Osteoblast (primary cell): ENCODE data around the gene OAS3. TPM values are rescaled to one million over a fixed set of nuclear protein-coding genes. Genes with fewer than 3 reads are reported as not detected.

Source experiments
- DNase-seq: peaks from one replicate; pipeline ENCODE4 v3.0.0; 2011; ENCODE audit warnings: low spot score, mixed read lengths; ENCODE audit not compliant: insufficient read length; ENCODE audit errors: missing footprints
- H2AFZ ChIP-seq: 2 replicates; pipeline ENCODE4 v1.6.0; 2011; ENCODE audit warnings: mild to moderate bottlenecking, low read length
- H3K27ac ChIP-seq: 2 replicates; pipeline ENCODE4 v1.5.1; 2011; ENCODE audit warnings: mild to moderate bottlenecking, low read depth, low read length, moderate library complexity
- H3K27me3 ChIP-seq: 2 replicates; pipeline ENCODE4 v1.6.0; 2012; ENCODE audit warnings: mild to moderate bottlenecking, control low read depth, inconsistent platforms, low read length, moderate library complexity; ENCODE audit not compliant: insufficient read depth
- H3K36me3 ChIP-seq: 2 replicates; pipeline ENCODE4 v1.5.1; 2011; ENCODE audit warnings: mild to moderate bottlenecking, low read length, control low read depth, moderate library complexity; ENCODE audit not compliant: insufficient read depth
- H3K4me1 ChIP-seq: 2 replicates; pipeline ENCODE4 v1.5.1; 2011; ENCODE audit warnings: mild to moderate bottlenecking, low read length, control low read depth, moderate library complexity; ENCODE audit not compliant: insufficient read depth
- H3K4me2 ChIP-seq: 2 replicates; pipeline ENCODE4 v1.6.0; 2011; ENCODE audit warnings: mild to moderate bottlenecking, low read length; ENCODE audit not compliant: insufficient read depth
- H3K4me3 ChIP-seq: fragments of 200-600 bp; sonication (generic); 3 replicates; pipeline ENCODE4 v1.5.1; 2012; ENCODE audit warnings: mild to moderate bottlenecking, low read length, inconsistent platforms; ENCODE audit not compliant: insufficient read depth
- H3K79me2 ChIP-seq: 2 replicates; pipeline ENCODE4 v1.6.0; 2012; ENCODE audit warnings: mild to moderate bottlenecking, low read length, control low read depth, inconsistent platforms; ENCODE audit not compliant: insufficient read depth
- H3K9me3 ChIP-seq: 2 replicates; pipeline ENCODE4 v1.5.1; 2011; ENCODE audit warnings: low read depth, low read length, control low read depth
- H4K20me1 ChIP-seq: 2 replicates; pipeline ENCODE4 v1.6.0; 2012; ENCODE audit warnings: mild to moderate bottlenecking, low read length, control low read depth; ENCODE audit not compliant: insufficient read depth
- total RNA-seq: library from RNA; depleted of rRNA; stranded (reverse); fragments of >200 nt; gene quantifications from 2 replicates; pipeline ENCODE4 v1.2.3, GENCODE V29; 2012
- TF ChIP-seq, protein P1 (sequence below): IDR thresholded peaks from 2 replicates; pipeline ENCODE4 v1.5.1; 2011; ENCODE audit warnings: mild to moderate bottlenecking, low read depth, low read length, moderate library complexity; ENCODE audit errors: extremely low read depth

The OAS3 gene
- total RNA-seq, 1 donor = 6.9 TPM

DNA sequence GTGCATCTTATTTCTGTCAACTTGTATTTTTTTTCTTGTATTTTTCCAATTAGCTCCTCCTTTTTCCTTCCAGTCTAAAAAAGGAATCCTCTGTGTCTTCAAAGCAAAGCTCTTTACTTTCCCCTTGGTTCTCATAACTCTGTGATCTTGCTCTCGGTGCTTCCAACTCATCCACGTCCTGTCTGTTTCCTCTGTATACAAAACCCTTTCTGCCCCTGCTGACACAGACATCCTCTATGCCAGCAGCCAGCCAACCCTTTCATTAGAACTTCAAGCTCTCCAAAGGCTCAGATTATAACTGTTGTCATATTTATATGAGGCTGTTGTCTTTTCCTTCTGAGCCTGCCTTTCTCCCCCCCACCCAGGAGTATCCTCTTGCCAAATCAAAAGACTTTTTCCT lies 72.4 kb downstream of the OAS3 start:
- Histone ChIP-seq H4K20me1 (no peaks in the 10 kb centered on the region), H3K4me3 (no peak overlapping the region), H3K4me1 (peaks cover 16% of the 10 kb centered on the region), H3K27me3 (no peaks in the 10 kb centered on the region), H3K36me3 (no peaks in the 10 kb centered on the region), H2AFZ (no peak overlapping the region), H3K27ac (no peak overlapping the region), H3K4me2 (no peak overlapping the region), H3K79me2 (no peaks in the 10 kb centered on the region), H3K9me3 (no peaks in the 10 kb centered on the region)
- TF ChIP-seq, protein P1, sequence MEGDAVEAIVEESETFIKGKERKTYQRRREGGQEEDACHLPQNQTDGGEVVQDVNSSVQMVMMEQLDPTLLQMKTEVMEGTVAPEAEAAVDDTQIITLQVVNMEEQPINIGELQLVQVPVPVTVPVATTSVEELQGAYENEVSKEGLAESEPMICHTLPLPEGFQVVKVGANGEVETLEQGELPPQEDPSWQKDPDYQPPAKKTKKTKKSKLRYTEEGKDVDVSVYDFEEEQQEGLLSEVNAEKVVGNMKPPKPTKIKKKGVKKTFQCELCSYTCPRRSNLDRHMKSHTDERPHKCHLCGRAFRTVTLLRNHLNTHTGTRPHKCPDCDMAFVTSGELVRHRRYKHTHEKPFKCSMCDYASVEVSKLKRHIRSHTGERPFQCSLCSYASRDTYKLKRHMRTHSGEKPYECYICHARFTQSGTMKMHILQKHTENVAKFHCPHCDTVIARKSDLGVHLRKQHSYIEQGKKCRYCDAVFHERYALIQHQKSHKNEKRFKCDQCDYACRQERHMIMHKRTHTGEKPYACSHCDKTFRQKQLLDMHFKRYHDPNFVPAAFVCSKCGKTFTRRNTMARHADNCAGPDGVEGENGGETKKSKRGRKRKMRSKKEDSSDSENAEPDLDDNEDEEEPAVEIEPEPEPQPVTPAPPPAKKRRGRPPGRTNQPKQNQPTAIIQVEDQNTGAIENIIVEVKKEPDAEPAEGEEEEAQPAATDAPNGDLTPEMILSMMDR = no peak
- no peak for DNase-seq

DNA sequence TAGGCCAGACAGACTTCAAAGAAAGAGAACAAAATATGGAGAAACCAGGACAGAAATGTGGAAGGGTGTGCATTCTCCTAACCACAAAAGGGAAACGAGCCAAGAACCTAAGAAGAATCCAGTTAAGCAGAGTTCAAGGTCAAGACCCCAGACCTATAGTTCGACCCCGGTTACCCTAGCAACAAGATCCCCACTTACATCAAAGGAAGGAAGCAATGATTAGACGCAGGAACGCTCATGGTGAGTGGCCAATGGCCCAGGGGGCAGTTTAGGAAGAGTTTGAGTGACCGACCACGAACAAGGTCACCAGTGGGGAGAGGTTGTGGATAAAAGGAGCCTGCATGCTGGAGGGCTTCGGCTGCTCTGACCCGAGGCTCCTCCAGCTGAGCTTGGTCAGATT lies 76.3 kb downstream of the OAS3 start:
- H3K27me3 ChIP-seq = no peaks in the 10 kb centered on the region
- no peak overlapping the region for H3K27ac ChIP-seq
- peaks cover 8% of the 10 kb centered on the region for H3K4me1 ChIP-seq
- H2AFZ ChIP-seq = no peak overlapping the region
- no peaks in the 10 kb centered on the region for H3K79me2 ChIP-seq
- H3K36me3 ChIP-seq = no peaks in the 10 kb centered on the region
- no peak for DNase-seq
- H3K4me3 ChIP-seq = no peak overlapping the region
- no peaks in the 10 kb centered on the region for H3K9me3 ChIP-seq
- TF ChIP-seq, protein P1 = no peak
- H4K20me1 ChIP-seq = no peaks in the 10 kb centered on the region
- H3K4me2 ChIP-seq = no peak overlapping the region

DNA sequence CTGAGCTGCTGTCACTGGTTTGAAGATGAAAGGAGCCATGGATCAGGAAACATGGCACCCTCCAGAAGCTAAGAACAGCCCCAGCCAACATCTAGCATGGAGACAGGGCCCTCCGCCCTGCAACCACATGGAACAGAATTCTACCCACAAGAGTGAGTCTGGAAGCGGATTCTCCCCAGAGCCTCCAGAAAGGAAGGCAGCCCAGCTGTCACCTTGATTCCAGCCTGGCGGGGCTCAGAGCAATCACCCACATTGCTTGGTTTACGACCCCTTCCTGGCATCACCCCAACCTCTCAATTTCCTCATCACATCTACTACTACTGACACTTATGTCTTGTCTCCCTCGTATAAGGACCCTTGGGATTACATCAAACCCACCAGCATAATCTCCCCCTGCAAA lies 78.5 kb downstream of the OAS3 start:
- H3K4me2 ChIP-seq = no peak overlapping the region
- no peaks in the 10 kb centered on the region for H3K27me3 ChIP-seq
- DNase-seq = no peak
- H3K9me3 ChIP-seq = no peaks in the 10 kb centered on the region
- no peak overlapping the region for H3K4me3 ChIP-seq
- no peaks in the 10 kb centered on the region for H3K36me3 ChIP-seq
- no peak overlapping the region for H3K27ac ChIP-seq
- H3K4me1 ChIP-seq = peaks cover 8% of the 10 kb centered on the region
- H4K20me1 ChIP-seq = no peaks in the 10 kb centered on the region
- TF ChIP-seq, protein P1 = no peak
- no peak overlapping the region for H2AFZ ChIP-seq
- no peaks in the 10 kb centered on the region for H3K79me2 ChIP-seq

GRCh38 chr12:113019025-113019424 lies 80.8 kb downstream of the OAS3 start:
- TF ChIP-seq, protein P1 = no peak
- H3K4me1 ChIP-seq = peaks cover 8% of the 10 kb centered on the region
- H3K27me3 ChIP-seq = no peaks in the 10 kb centered on the region
- no peaks in the 10 kb centered on the region for H3K9me3 ChIP-seq
- no peak overlapping the region for H3K4me3 ChIP-seq
- H4K20me1 ChIP-seq = no peaks in the 10 kb centered on the region
- no peaks in the 10 kb centered on the region for H3K36me3 ChIP-seq
- peak overlapping the region; percentile 51 for H2AFZ ChIP-seq
- peak overlapping the region; percentile 28 for H3K4me2 ChIP-seq
- no peak overlapping the region for H3K27ac ChIP-seq
- DNase-seq = no peak
- H3K79me2 ChIP-seq = no peaks in the 10 kb centered on the region
